SIG-M5 treated with dmso at 0.1 percent for 504 hours (cell line): ENCODE results near the gene SPATA2L.

ENCODE experiments used
- DNase-seq: peaks from one replicate; lab custom pipeline; 2025; ENCODE audit not compliant: unreplicated experiment; lab: John Stamatoyannopoulos, UW

SPATA2L gene

GRCh38 chr16:89729863-89730593 is 28.5 kb upstream of the SPATA2L start:
- DNase-seq: no peak

- DNase-seq: no peak
Observed at GRCh38 chr16:89729293-89729692, 27.8 kb upstream of the SPATA2L start.

- no peak for DNase-seq
Observed at GRCh38 chr16:89727406-89728120, 26.1 kb upstream of the SPATA2L start.

GRCh38 chr16:89723279-89724250 is 22.1 kb upstream of the SPATA2L start:
- DNase-seq: no peak

GRCh38 chr16:89722392-89723278 is 21.1 kb upstream of the SPATA2L start:
- DNase-seq: peak; percentile 76

- DNase-seq: peak; percentile 46
Observed at GRCh38 chr16:89721546-89722391, 20.3 kb upstream of the SPATA2L start.

GRCh38 chr16:89720813-89721545 is 19.5 kb upstream of the SPATA2L start, which contains the start of the genes VPS9D1 and ZNF276:
Gene VPS9D1, minus strand, starts transcription at chr16:89720898. Its CDS starts 37 bp downstream, at chr16:89720861.
Gene ZNF276, plus strand, starts transcription at chr16:89721537. Its CDS starts 104 bp downstream, at chr16:89721641.
- DNase-seq: peak; percentile 72

- no peak for DNase-seq
Observed at GRCh38 chr16:89720551-89720812, 19.0 kb upstream of the SPATA2L start.

- DNase-seq: no peak
Observed at GRCh38 chr16:89717688-89718505, 16.4 kb upstream of the SPATA2L start.

GRCh38 chr16:89716916-89717687 is 15.6 kb upstream of the SPATA2L start:
- no peak for DNase-seq

- DNase-seq: no peak
Observed at GRCh38 chr16:89716493-89716892, 15.0 kb upstream of the SPATA2L start.

GRCh38 chr16:89712274-89712781 is 10.8 kb upstream of the SPATA2L start:
- DNase-seq: no peak

GRCh38 chr16:89711601-89712273 is 10.2 kb upstream of the SPATA2L start:
- peak; percentile 60 for DNase-seq

- no peak for DNase-seq
Observed at GRCh38 chr16:89710709-89711564, 9.4 kb upstream of the SPATA2L start.

- DNase-seq: no peak
Observed at GRCh38 chr16:89709716-89710432, 8.4 kb upstream of the SPATA2L start.
